GM20431 (cell line): ENCODE measurements around the gene P2RX2.

ENCODE experiments used
- in situ Hi-C: fragments of 300-500 bp; cut with MseI, MboI; formaldehyde crosslinking; loops from one replicate; pipeline ENCODE4 v1.15.0; 2020; ENCODE audit warnings: low sequenced_read_pairs; ENCODE audit not compliant: unreplicated experiment

Gene P2RX2

GRCh38 chr12:132653567-132654290 lies 35.2 kb downstream of the P2RX2 start:
- in situ Hi-C loops: no loop called here

- in situ Hi-C loops: no loop called here
These were observed 38.6 kb downstream of the P2RX2 start for GRCh38 chr12:132657004-132657727.

GRCh38 chr12:132658149-132658894 lies 39.7 kb downstream of the P2RX2 start:
- in situ Hi-C loops: no loop called here

- in situ Hi-C loops: no loop called here
These were observed 40.6 kb downstream of the P2RX2 start for GRCh38 chr12:132659146-132659545.

GRCh38 chr12:132660052-132660451 lies 41.5 kb downstream of the P2RX2 start:
- in situ Hi-C loops: no loop called here

GRCh38 chr12:132660996-132661395 lies 42.4 kb downstream of the P2RX2 start:
- in situ Hi-C loops: no loop called here

- in situ Hi-C loops: no loop called here
These were observed 43.4 kb downstream of the P2RX2 start for GRCh38 chr12:132661972-132662371.

- in situ Hi-C loops: no loop called here
These were observed 44.6 kb downstream of the P2RX2 start for GRCh38 chr12:132662901-132663755.

GRCh38 chr12:132664206-132665148 lies 45.9 kb downstream of the P2RX2 start:
- in situ Hi-C loops: no loop called here

GRCh38 chr12:132665149-132665491 lies 46.5 kb downstream of the P2RX2 start:
- in situ Hi-C loops: no loop called here

- in situ Hi-C loops: no loop called here
These were observed 47.2 kb downstream of the P2RX2 start for GRCh38 chr12:132665794-132666193.

- in situ Hi-C loops: no loop called here
These were observed 49.9 kb downstream of the P2RX2 start for GRCh38 chr12:132668191-132669088.

- in situ Hi-C loops: no loop called here
These were observed 50.7 kb downstream of the P2RX2 start for GRCh38 chr12:132669166-132669879.
